ENCODE results near the gene S100A4.
"Not testable (repeated sequence)": the region's sequence is repeated elsewhere in the genome, so short reads cannot be mapped to it uniquely, and the experiment has no call there.

Gene S100A4

GRCh38 chr1:153567621-153568366 is 22.2 kb upstream of the S100A4 start:
- no peak for TF ChIP-seq CTCF (IDR thresholded peaks at IDR 0.05; ENCODE audit: low read depth, low read length, missing control alignments)
- DNase-seq (ENCODE audit: low read depth), result no peak
- no peak overlapping the region for H3K4me3 ChIP-seq (ENCODE audit: low read depth, low read length)

DNA sequence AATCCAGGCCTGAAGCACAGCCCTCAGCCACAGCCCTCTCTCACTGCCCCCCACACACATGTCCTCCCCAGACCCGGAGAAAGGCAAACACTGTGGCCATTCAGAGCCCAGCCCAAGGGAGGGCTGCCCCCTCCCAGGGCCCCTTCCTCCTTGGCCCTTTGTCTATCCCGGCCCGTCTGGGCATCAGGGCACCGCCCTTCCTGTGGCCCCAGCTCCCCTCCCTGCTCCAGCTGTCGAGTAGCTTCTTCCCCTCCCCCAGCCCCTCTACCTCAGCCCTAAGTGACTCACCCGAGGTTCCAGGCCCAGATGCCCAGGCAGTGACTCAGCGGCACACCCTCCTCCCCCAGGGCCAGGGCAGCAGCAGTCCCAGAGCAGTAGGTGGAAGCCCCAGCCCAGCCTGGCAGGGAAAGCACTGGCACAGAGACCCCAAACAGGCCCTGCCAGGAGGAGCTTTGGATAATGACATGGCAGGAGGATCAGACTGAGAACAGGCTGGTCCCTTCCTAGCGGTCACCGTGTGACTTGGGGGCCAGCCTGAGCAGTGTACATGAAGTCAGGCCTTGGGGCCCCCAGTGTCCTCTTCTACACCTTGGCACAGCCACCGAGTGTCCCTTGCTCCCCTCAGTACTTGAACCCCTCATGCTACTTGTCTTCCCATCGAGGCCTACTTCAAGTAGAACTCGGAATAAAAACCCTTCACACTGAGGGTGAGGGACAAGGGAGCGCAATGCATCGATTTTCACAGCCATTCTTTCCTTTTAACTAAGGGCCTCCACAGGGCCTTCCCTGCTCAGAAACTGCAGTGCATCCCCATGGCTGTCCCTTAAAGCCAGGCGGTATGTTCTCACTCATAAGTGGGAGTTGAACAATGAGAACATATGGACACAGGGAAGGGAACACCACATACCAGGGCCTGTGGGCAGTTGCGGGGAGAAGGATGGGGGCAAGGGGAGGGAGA is 21.1 kb upstream of the S100A4 start:
- no peak overlapping the region for H3K4me3 ChIP-seq (ENCODE audit: low read depth, low read length)
- no peak for DNase-seq (ENCODE audit: low read depth)
- TF ChIP-seq CTCF (IDR thresholded peaks at IDR 0.05; ENCODE audit: low read depth, low read length, missing control alignments), result no peak

DNA sequence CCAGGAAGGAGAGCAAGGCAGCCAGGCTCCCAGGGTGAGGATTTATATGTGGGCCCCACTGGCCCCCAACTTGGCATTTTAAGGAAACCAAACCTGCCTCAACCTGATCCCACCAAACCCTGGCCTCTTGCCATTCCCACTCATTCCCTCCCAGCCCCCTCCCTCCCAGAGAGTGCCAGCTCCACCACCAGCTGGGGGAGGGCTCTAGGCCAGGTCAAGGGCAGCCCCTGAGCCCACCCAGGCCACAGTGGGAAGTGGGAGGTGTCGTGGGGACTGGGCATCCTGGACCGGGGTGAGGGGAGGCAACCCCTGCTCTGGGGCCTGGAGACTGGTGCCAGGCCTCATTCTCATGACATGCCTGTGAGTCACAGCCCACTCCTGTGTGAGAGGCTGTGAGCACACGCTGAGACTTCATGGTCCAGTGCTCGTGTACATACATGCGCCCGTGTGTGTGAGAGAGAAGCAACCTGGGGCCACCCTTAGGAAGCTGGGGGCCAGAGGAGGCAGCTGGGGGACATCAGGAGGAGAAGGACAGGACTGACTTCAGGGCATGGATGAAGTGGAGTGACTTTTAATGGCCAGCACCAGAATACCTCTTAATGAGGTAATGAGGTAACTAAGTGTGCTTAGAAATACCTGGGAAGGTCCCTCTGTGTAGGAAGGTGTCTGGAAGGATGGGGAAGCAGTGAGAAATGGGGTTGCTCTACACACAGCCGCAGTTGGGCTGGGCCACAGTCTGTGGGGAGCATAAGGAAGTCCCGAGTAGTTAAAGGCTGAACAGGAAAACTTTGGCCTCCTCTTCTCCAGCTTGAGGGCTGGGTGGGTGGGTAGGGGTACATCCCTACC is 20.1 kb upstream of the S100A4 start, which contains the start of gene S100A2:
TSS of gene S100A2 (minus strand) at position 316 of the 846 bp plus-strand sequence. CDS start 1,967 bp downstream, outside the sequence.
- DNase-seq (ENCODE audit: low read depth), result no peak
- TF ChIP-seq CTCF (IDR thresholded peaks at IDR 0.05; ENCODE audit: low read depth, low read length, missing control alignments), result no peak
- no peak within 1 kb of the TSS for H3K4me3 ChIP-seq (ENCODE audit: low read depth, low read length)

DNA sequence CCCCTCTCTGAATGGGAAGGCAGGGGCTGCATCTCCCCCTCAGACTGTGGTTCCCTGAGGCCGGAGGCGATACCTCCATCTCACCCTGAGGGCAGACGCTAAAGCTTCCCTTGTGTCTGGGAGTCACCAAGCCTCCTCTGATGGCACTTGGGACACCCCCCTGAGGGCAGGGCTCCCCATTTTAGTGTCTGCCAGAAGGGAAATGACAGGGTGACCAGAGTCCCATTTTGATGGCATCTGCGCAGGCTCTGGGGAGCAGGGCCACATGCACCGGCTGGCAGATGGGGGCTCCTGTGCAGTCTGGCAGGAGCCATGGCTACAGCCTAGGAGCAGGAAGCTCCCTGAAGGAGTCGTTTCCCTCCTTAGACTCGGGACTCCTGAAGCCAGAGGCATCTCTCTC is 18.4 kb upstream of the S100A4 start:
- no peak overlapping the region for H3K4me3 ChIP-seq (ENCODE audit: low read depth, low read length)
- no peak for TF ChIP-seq CTCF (IDR thresholded peaks at IDR 0.05; ENCODE audit: low read depth, low read length, missing control alignments)
- DNase-seq (ENCODE audit: low read depth), result no peak

GRCh38 chr1:153563483-153563901 is 17.9 kb upstream of the S100A4 start:
- no peak overlapping the region for H3K4me3 ChIP-seq (ENCODE audit: low read depth, low read length)
- TF ChIP-seq CTCF (IDR thresholded peaks at IDR 0.05; ENCODE audit: low read depth, low read length, missing control alignments), result no peak
- DNase-seq (ENCODE audit: low read depth), result no peak

DNA sequence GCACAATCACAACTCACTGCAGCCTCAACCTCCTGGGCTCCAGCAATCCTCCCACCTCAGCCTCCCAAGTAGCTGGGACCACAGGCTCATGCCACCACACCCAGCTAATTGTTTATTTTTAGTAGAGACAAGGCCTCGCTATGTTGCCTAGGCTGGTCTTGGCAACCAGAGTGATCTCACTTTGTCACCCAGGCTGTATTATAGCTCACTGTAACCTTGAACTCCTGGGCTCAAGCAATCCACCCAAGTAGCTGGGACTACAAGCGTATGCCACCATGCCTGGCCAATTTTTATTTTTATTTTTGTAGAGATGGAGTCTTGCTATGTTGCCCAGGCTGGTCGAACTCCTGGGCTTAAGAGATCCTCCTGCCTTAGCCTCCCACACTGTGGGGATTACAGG is 16.4 kb upstream of the S100A4 start:
- DNase-seq (ENCODE audit: low read depth); H3K4me3 ChIP-seq (ENCODE audit: low read depth, low read length): not testable (repeated sequence)

Measured in GM12864 (cell line).